ENCODE results near the gene PLEKHN1.

DNA sequence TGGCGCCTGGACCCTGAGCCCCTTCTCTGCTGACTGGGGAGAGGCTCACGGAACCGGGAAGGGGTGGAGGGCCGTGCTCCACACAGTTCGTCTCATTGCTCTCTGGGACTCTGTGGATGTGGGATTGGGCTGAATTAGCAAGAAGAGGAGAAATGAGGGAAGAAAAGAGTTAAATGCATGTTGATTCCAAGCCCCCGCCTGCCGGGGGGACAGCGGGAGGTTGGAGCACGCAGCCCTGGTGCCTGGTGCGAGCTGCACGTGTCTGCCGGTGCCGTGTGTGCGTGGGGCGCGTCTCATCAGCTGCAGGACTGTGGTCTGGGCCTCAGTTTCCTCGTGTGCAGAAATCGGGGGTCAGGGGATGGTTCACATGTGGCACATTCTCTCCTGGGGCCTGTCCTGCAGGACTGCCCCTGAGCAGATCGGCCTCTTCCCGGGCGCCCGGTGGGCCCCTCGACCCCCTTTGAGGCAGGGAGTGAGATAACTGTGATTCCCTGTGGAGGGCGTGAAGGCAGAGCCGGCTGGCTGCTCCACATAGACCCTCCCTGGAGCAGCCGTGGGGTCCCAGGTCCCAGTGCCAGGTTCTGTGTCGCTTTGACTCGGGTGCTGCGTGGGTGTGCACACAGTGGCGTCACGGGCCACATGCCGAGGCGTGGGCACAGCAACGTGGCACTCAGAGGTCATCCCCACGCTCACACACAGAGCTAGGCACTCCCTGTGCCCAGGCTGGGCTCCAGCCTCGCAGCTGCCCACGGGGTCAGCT is 31.1 kb upstream of the PLEKHN1 start:
- no peak for TF ChIP-seq EZH2phosphoT487 (conservative IDR thresholded peaks at IDR 0.05; ENCODE audit: low read length)
- TF ChIP-seq, protein P1, sequence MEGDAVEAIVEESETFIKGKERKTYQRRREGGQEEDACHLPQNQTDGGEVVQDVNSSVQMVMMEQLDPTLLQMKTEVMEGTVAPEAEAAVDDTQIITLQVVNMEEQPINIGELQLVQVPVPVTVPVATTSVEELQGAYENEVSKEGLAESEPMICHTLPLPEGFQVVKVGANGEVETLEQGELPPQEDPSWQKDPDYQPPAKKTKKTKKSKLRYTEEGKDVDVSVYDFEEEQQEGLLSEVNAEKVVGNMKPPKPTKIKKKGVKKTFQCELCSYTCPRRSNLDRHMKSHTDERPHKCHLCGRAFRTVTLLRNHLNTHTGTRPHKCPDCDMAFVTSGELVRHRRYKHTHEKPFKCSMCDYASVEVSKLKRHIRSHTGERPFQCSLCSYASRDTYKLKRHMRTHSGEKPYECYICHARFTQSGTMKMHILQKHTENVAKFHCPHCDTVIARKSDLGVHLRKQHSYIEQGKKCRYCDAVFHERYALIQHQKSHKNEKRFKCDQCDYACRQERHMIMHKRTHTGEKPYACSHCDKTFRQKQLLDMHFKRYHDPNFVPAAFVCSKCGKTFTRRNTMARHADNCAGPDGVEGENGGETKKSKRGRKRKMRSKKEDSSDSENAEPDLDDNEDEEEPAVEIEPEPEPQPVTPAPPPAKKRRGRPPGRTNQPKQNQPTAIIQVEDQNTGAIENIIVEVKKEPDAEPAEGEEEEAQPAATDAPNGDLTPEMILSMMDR (IDR thresholded peaks at IDR 0.05; ENCODE audit: insufficient read depth, low read length, poor library complexity, severe bottlenecking) = no peak

All from SU-DHL-6 (cell line).